Measurements from ENCODE around the gene PKMYT1. TPM values are rescaled to one million over a fixed set of nuclear protein-coding genes. Genes with fewer than 3 reads are reported as not detected.

Gene PKMYT1
- total RNA-seq, 6 experiments from 2014 or later: 21.1 to 40.8 (median 36.7) TPM

GRCh38 chr16:2964475-2965336 lies 15.5 kb downstream of the PKMYT1 start:
- H3K27ac Mint-ChIP-seq: no peak overlapping the region
- 0 out of 2 replicates have a peak, but pooled peaks cover 6% of the 10 kb centered on the region for H3K9me3 Mint-ChIP-seq
- TF ChIP-seq CTCF (IDR thresholded peaks at IDR 0.05): no peak; the same call in 1 of the 2 replicates
- H3K4me1 Mint-ChIP-seq (ENCODE audit: low read depth): no peaks in the 10 kb centered on the region
- peaks cover 32% of the 10 kb centered on the region for H3K27me3 Mint-ChIP-seq (ENCODE audit: insufficient read depth)
- H3K36me3 Mint-ChIP-seq (ENCODE audit: low read depth): no peaks in the 10 kb centered on the region
- DNase-seq: no peak
- H3K4me3 Mint-ChIP-seq: no peak overlapping the region

GRCh38 chr16:2963723-2964474 lies 16.3 kb downstream of the PKMYT1 start, which contains the start of gene KREMEN2:
Gene KREMEN2 (plus strand): TSS chr16:2964275. CDS start chr16:2964521, 246 bp downstream.
- no peak within 1 kb of the TSS for H3K27ac Mint-ChIP-seq
- TF ChIP-seq CTCF (IDR thresholded peaks at IDR 0.05): no peak; the same call in 1 of the 2 replicates
- peaks cover 39% of the 10 kb centered on the region for H3K27me3 Mint-ChIP-seq (ENCODE audit: insufficient read depth)

GRCh38 chr16:2963074-2963722 lies 17.0 kb downstream of the PKMYT1 start:
- no peak overlapping the region for H3K27ac Mint-ChIP-seq
- no peak for TF ChIP-seq CTCF (IDR thresholded peaks at IDR 0.05)
- H3K9me3 Mint-ChIP-seq: 0 out of 2 replicates have a peak, but pooled peaks cover 3% of the 10 kb centered on the region
- no peaks in the 10 kb centered on the region for H3K4me1 Mint-ChIP-seq (ENCODE audit: low read depth)
- no peaks in the 10 kb centered on the region for H3K36me3 Mint-ChIP-seq (ENCODE audit: low read depth)
- peaks cover 37% of the 10 kb centered on the region for H3K27me3 Mint-ChIP-seq (ENCODE audit: insufficient read depth)
- H3K4me3 Mint-ChIP-seq: peak overlapping the region; percentile 32; the same call in 1 of the 2 replicates
- DNase-seq: no peak

More at GRCh38 chr16:2963723-2964474, 16.3 kb downstream of the PKMYT1 start, which contains the start of gene KREMEN2:
- H3K4me1 Mint-ChIP-seq (ENCODE audit: low read depth): no peaks in the 10 kb centered on the region
- DNase-seq: no peak
- no peaks in the 10 kb centered on the region for H3K36me3 Mint-ChIP-seq (ENCODE audit: low read depth)
- H3K4me3 Mint-ChIP-seq: peak within 1 kb of the TSS; percentile 32; the same call in 1 of the 2 replicates
- H3K9me3 Mint-ChIP-seq: 0 out of 2 replicates have a peak, but pooled peaks cover 6% of the 10 kb centered on the region

GRCh38 chr16:2962334-2963073 lies 17.7 kb downstream of the PKMYT1 start:
- Mint-ChIP-seq H3K27ac (no peak overlapping the region), H3K4me1 (ENCODE audit: low read depth) (no peaks in the 10 kb centered on the region), H3K4me3 (no peak overlapping the region), H3K36me3 (ENCODE audit: low read depth) (no peaks in the 10 kb centered on the region), H3K9me3 (no peaks in the 10 kb centered on the region), H3K27me3 (ENCODE audit: insufficient read depth) (peaks cover 34% of the 10 kb centered on the region)
- DNase-seq: no peak
- TF ChIP-seq CTCF (IDR thresholded peaks at IDR 0.05): no peak

All from HFFc6 (cell line).